IMR-90 (cell line): ENCODE results near the gene FCRL2. TPM values are rescaled to one million over a fixed set of nuclear protein-coding genes. Genes with fewer than 3 reads are reported as not detected.

Experiments used
- ATAC-seq: fragments of 200-7000 bp; cut with Tn5 transposase; 2 replicates; pipeline ENCODE4 v1.9.1; 2020; ENCODE audit warnings: low read depth, mild to moderate bottlenecking, moderate library complexity
- BruUV-seq: library from RNA; stranded (reverse); fragments of 400-500 nt; replicated peaks from 2 replicates; lab custom pipeline; 2021; lab: Mats Ljungman, UMichigan
- CTCF ChIA-PET: fragments of 300-600 bp; formaldehyde crosslinking; extraction: SDS; loops from one replicate; lab custom pipeline; 2021; ENCODE audit warnings: antibody characterized with exemption; lab: Yijun Ruan, JAX
- POLR2A ChIA-PET: fragments of 300-600 bp; sonication (Branson Sonifier 250); formaldehyde crosslinking; loops from one replicate; lab custom pipeline; 2022; ENCODE audit warnings: antibody characterized with exemption; ENCODE audit not compliant: unreplicated experiment; lab: Charles Lee
- DNase-seq: peaks from one replicate; pipeline ENCODE4 v3.0.0; 2013
- H2AFZ ChIP-seq: replicated peaks from 2 replicates; pipeline ENCODE3; 2013; ENCODE audit warnings: low read length, mild to moderate bottlenecking; ENCODE audit not compliant: poor library complexity
- H2AK5ac ChIP-seq: 2 replicates; pipeline ENCODE4 v1.6.1; 2013; ENCODE audit warnings: low read depth, low read length, inconsistent platforms
- H2AK9ac ChIP-seq: replicated peaks from 2 replicates; pipeline ENCODE3; 2013; ENCODE audit warnings: mild to moderate bottlenecking, low read depth, low read length, moderate library complexity; ENCODE audit not compliant: poor library complexity
- H2BK120ac ChIP-seq: 2 replicates; pipeline ENCODE4 v1.6.1; 2013; ENCODE audit warnings: low read depth, low read length, inconsistent platforms
- H2BK15ac ChIP-seq: 3 replicates; pipeline ENCODE4 v1.6.1; 2013; ENCODE audit warnings: low read depth, low read length, inconsistent platforms
- H2BK20ac ChIP-seq: 2 replicates; pipeline ENCODE4 v1.6.1; 2013; ENCODE audit warnings: low read depth, mild to moderate bottlenecking, inconsistent platforms, low read length, moderate library complexity
- H2BK5ac ChIP-seq: 2 replicates; pipeline ENCODE4 v1.6.1; 2013; ENCODE audit warnings: mild to moderate bottlenecking, low read depth, low read length, inconsistent platforms; ENCODE audit not compliant: poor library complexity, severe bottlenecking
- H3K14ac ChIP-seq: replicated peaks from 2 replicates; pipeline ENCODE4 v1.6.1; 2013; ENCODE audit warnings: low read depth, low read length, inconsistent platforms
- H3K18ac ChIP-seq: 2 replicates; pipeline ENCODE4 v1.6.1; 2013; ENCODE audit warnings: low read depth, low read length, control low read depth
- H3K23ac ChIP-seq: 2 replicates; pipeline ENCODE4 v1.6.1; 2013; ENCODE audit warnings: low read depth, low read length, inconsistent platforms
- H3K27ac ChIP-seq: 2 replicates; pipeline ENCODE4 v1.5.1; 2013; ENCODE audit warnings: mild to moderate bottlenecking, control low read depth, low read length; ENCODE audit not compliant: insufficient read depth
- H3K27me3 ChIP-seq: 2 replicates; pipeline ENCODE4 v1.6.1; 2013; ENCODE audit warnings: low read length; ENCODE audit not compliant: control insufficient read depth, insufficient read depth
- H3K36me3 ChIP-seq: 2 replicates; pipeline ENCODE4 v1.6.1; 2013; ENCODE audit warnings: low read length, mixed read lengths; ENCODE audit not compliant: control insufficient read depth, insufficient read depth
- H3K4ac ChIP-seq: 2 replicates; pipeline ENCODE4 v1.6.1; 2013; ENCODE audit warnings: low read depth, low read length, inconsistent platforms
- H3K4me1 ChIP-seq: 2 replicates; pipeline ENCODE4 v1.6.1; 2013; ENCODE audit warnings: low read length, mixed read lengths; ENCODE audit not compliant: control insufficient read depth, insufficient read depth
- H3K4me2 ChIP-seq: 2 replicates; pipeline ENCODE4 v1.6.1; 2013; ENCODE audit warnings: low read depth, mild to moderate bottlenecking, control low read depth, low read length, moderate library complexity
- H3K4me3 ChIP-seq: 2 replicates; pipeline ENCODE4 v1.5.1; 2013; ENCODE audit warnings: low read depth, mild to moderate bottlenecking, control low read depth, low read length, moderate library complexity; ENCODE audit not compliant: insufficient read depth
- H3K56ac ChIP-seq: 2 replicates; pipeline ENCODE4 v1.6.1; 2013; ENCODE audit warnings: low read length, inconsistent platforms; ENCODE audit not compliant: insufficient read depth; ENCODE audit errors: extremely low read depth
- H3K79me1 ChIP-seq, 2 experiments: 2 replicates each; pipeline ENCODE4 v1.6.1; 2013; ENCODE audit warnings: low read length in 2 of 2, inconsistent platforms in 1 of 2, low read depth in 1 of 2
- H3K9ac ChIP-seq: 2 replicates; pipeline ENCODE4 v1.6.1; 2013; ENCODE audit warnings: low read depth, low read length, control low read depth
- H3K9me1 ChIP-seq: 2 replicates; pipeline ENCODE4 v1.6.1; 2013; ENCODE audit warnings: low read length, inconsistent platforms; ENCODE audit not compliant: insufficient read depth
- H3K9me3 ChIP-seq: 2 replicates; pipeline ENCODE4 v1.6.1; 2013; ENCODE audit warnings: low read length; ENCODE audit not compliant: control insufficient read depth, insufficient read depth
- H4K20me1 ChIP-seq: 2 replicates; pipeline ENCODE4 v1.6.1; 2013; ENCODE audit warnings: low read length, inconsistent platforms; ENCODE audit not compliant: insufficient read depth
- H4K5ac ChIP-seq: 2 replicates; pipeline ENCODE4 v1.6.1; 2013; ENCODE audit warnings: mild to moderate bottlenecking, low read depth, low read length, control low read depth
- H4K8ac ChIP-seq, 2 experiments: 2 replicates each; pipeline ENCODE4 v1.6.1; 2013; ENCODE audit warnings: low read depth in 2 of 2, low read length in 2 of 2, control low read depth in 1 of 2, inconsistent platforms in 1 of 2
- H4K91ac ChIP-seq: 2 replicates; pipeline ENCODE4 v1.6.1; 2013; ENCODE audit warnings: low read depth, low read length, inconsistent platforms; ENCODE audit not compliant: insufficient read depth
- FOS ChIP-seq: fragments of 150-350 bp; IDR thresholded peaks from 2 replicates; pipeline ENCODE4 v1.6.1; 2016; ENCODE audit warnings: low read depth, low read length
- MAFK ChIP-seq: IDR thresholded peaks from 2 replicates; pipeline ENCODE4 v1.6.1; 2012; ENCODE audit warnings: low read depth, low read length, improper control_type of control experiment
- MAZ ChIP-seq: IDR thresholded peaks from 2 replicates; pipeline ENCODE4 v1.6.1; 2012; ENCODE audit warnings: low read depth, mild to moderate bottlenecking, low read length, improper control_type of control experiment, moderate library complexity, borderline replicate concordance
- NFE2L2 ChIP-seq: fragments of 150-350 bp; IDR thresholded peaks from 2 replicates; pipeline ENCODE4 v1.6.1; 2016; ENCODE audit warnings: low read depth, mild to moderate bottlenecking, low read length
- POLR2A ChIP-seq: IDR thresholded peaks from 2 replicates; pipeline ENCODE4 v1.6.1; 2012; ENCODE audit warnings: mild to moderate bottlenecking, low read depth, low read length
- RCOR1 ChIP-seq: IDR thresholded peaks from 2 replicates; pipeline ENCODE4 v1.6.1; 2012; ENCODE audit warnings: mild to moderate bottlenecking, low read length, improper control_type of control experiment; ENCODE audit not compliant: insufficient replicate concordance
- RFX5 ChIP-seq: IDR thresholded peaks from 2 replicates; pipeline ENCODE4 v1.8.0; 2012; ENCODE audit warnings: low read depth, mild to moderate bottlenecking, low read length, moderate library complexity
- dilution Hi-C: fragments of 300-500 bp; cut with HindIII; formaldehyde crosslinking; loops from one replicate; pipeline ENCODE4 v1.14.3; 2018; ENCODE audit warnings: low sequenced_read_pairs; ENCODE audit not compliant: unreplicated experiment
- in situ Hi-C: fragments of 300-500 bp; cut with MboI; formaldehyde crosslinking; loops from 3 replicates; pipeline ENCODE4 v1.14.3; 2019; ENCODE audit warnings: low sequenced_read_pairs, inconsistent platforms, mixed read lengths
- intact Hi-C: fragments of 100-400 bp; cut with micrococcal nuclease; formaldehyde crosslinking; loops from 2 replicates; pipeline ENCODE4 v1.10.0; 2022
- polyA plus RNA-seq, 3 experiments: library from polyadenylated mRNA; depleted of rRNA; stranded (reverse); fragments of >200 nt; gene quantifications; 2 replicates each; pipeline ENCODE4 v1.2.3, GENCODE V29; 2012; ENCODE audit warnings: low replicate concordance in 1 of 3
- total RNA-seq: library from RNA; depleted of rRNA; stranded (reverse); fragments of >200 nt; gene quantifications from 2 replicates; pipeline ENCODE4 v1.2.3, GENCODE V29; 2012
- TF ChIP-seq, protein P1 (sequence below): fragments of 150-350 bp; IDR thresholded peaks from 2 replicates; pipeline ENCODE4 v1.6.1; 2017; ENCODE audit warnings: mild to moderate bottlenecking, antibody characterized with exemption, low read length, low read depth
- TF ChIP-seq, protein P2 (sequence below): conservative IDR thresholded peaks from 2 replicates; pipeline ENCODE4 v1.5.1; 2012; ENCODE audit warnings: mild to moderate bottlenecking, low read depth, low read length, improper control_type of control experiment

Gene FCRL2
- total and polyA plus RNA-seq, 2 of the 4 experiments (the other 2 are of a cell fraction) = not detected

DNA sequence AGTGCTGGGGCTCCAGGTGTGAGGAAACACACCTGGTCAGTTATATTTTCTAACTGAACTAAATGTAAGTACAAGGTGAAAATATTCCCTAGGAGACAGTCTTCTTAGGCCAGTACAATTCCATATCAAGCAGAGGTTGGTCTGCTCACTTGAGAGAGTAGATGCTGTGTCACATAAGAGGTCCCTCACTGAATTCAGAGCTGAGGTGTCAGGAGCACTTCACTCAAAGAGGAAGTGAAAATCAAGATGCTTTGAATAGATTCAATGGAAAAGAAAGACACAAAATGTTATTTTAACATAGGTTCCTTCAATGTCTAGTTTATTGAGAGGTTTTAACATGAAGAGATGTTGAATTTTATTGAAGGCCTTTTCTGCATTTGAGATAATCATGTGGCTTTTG lies 72.1 kb downstream of the FCRL2 start:
- TF ChIP-seq RCOR1 (no peak), MAZ (no peak), MAFK (no peak), NFE2L2 (no peak), RFX5 (no peak), FOS (no peak), POLR2A (no peak)
- TF ChIP-seq, protein P1, sequence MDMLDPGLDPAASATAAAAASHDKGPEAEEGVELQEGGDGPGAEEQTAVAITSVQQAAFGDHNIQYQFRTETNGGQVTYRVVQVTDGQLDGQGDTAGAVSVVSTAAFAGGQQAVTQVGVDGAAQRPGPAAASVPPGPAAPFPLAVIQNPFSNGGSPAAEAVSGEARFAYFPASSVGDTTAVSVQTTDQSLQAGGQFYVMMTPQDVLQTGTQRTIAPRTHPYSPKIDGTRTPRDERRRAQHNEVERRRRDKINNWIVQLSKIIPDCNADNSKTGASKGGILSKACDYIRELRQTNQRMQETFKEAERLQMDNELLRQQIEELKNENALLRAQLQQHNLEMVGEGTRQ = no peak
- TF ChIP-seq, protein P2, sequence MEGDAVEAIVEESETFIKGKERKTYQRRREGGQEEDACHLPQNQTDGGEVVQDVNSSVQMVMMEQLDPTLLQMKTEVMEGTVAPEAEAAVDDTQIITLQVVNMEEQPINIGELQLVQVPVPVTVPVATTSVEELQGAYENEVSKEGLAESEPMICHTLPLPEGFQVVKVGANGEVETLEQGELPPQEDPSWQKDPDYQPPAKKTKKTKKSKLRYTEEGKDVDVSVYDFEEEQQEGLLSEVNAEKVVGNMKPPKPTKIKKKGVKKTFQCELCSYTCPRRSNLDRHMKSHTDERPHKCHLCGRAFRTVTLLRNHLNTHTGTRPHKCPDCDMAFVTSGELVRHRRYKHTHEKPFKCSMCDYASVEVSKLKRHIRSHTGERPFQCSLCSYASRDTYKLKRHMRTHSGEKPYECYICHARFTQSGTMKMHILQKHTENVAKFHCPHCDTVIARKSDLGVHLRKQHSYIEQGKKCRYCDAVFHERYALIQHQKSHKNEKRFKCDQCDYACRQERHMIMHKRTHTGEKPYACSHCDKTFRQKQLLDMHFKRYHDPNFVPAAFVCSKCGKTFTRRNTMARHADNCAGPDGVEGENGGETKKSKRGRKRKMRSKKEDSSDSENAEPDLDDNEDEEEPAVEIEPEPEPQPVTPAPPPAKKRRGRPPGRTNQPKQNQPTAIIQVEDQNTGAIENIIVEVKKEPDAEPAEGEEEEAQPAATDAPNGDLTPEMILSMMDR = no peak
- Histone ChIP-seq H3K9ac (no peak overlapping the region), H4K20me1 (no peaks in the 10 kb centered on the region), H3K9me1 (no peaks in the 10 kb centered on the region), H3K27ac (no peak overlapping the region), H3K14ac (no peak overlapping the region), H3K4me1 (no peaks in the 10 kb centered on the region), H2BK20ac (no peak overlapping the region), H3K9me3 (no peaks in the 10 kb centered on the region), H3K18ac (no peak overlapping the region), H2AK9ac (no peak overlapping the region), H2AK5ac (no peak overlapping the region), H4K5ac (no peak overlapping the region), H3K56ac (no peak overlapping the region), H3K4me2 (no peak overlapping the region), H3K27me3 (no peaks in the 10 kb centered on the region), H3K79me1 (no peaks in the 10 kb centered on the region), H3K23ac (no peak overlapping the region), H3K36me3 (no peaks in the 10 kb centered on the region), H2BK15ac (no peak overlapping the region), H2BK5ac (no peak overlapping the region), H2BK120ac (no peak overlapping the region), H3K4ac (no peak overlapping the region), H4K8ac (no peak overlapping the region), H4K91ac (no peak overlapping the region), H3K4me3 (no peak overlapping the region), H2AFZ (no peak overlapping the region)
- ChIA-PET CTCF (no interaction called here), POLR2A (no interaction called here)
- dilution Hi-C loops = no loop called here
- no TSS peak for BruUV-seq
- ATAC-seq (no peak), DNase-seq (no peak)
- intact Hi-C loops = no loop called here
- in situ Hi-C loops = no loop called here
